ENCODE results near the gene LMOD1.
"Not testable (repeated sequence)": the region's sequence is repeated elsewhere in the genome, so short reads cannot be mapped to it uniquely, and the experiment has no call there.

The LMOD1 gene

DNA sequence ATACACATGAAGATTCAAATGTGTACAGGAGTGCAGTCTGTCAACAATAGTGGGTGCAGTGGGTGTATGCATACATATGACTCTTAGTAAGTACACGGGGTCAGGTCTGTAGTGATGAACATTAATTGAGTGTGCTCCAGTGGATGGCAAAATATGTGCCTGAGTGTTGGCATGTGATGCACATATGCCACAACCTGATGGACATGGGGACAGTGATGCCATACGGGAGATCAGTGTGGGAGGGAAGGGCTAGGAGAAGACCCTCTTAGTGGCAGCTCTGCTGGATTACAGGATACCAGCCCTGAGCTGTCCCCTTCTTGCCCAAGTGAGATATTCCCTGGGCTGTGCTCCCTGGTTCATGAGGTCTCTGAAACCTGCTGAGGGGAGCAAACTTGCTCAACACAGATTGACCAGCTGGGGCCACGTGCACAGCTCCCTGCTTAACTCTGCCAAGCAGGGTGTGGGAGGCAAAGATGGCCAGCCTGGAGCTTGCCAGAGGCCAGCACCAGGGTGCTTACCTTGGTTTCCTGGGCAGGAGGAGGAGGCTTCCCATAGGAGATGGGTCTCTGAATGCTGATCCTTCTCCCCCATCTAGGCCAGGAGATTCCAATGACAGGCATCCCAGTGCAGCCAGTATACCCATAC, 55.4 kb downstream of the LMOD1 start:
- DNase-seq, result no peak

DNA sequence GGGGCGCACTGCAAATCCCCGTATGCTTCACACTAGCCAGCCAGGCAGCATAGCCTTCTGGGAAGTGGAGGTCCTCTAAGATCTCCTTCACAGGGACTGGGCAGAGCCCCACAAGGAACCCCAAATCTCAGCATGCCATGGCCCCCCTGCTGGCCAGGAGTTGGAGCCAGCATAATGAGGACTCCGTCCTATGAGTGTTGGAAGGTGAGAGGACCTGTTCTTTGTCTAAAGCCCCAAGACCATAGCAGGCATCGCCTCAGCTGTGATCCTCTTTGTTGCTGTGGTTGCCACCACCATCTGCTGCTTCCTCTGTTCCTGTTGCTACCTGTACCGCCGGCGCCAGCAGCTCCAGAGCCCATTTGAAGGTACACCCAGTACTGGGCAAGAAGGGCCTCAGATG, 56.1 kb downstream of the LMOD1 start:
- DNase-seq, result no peak

DNA sequence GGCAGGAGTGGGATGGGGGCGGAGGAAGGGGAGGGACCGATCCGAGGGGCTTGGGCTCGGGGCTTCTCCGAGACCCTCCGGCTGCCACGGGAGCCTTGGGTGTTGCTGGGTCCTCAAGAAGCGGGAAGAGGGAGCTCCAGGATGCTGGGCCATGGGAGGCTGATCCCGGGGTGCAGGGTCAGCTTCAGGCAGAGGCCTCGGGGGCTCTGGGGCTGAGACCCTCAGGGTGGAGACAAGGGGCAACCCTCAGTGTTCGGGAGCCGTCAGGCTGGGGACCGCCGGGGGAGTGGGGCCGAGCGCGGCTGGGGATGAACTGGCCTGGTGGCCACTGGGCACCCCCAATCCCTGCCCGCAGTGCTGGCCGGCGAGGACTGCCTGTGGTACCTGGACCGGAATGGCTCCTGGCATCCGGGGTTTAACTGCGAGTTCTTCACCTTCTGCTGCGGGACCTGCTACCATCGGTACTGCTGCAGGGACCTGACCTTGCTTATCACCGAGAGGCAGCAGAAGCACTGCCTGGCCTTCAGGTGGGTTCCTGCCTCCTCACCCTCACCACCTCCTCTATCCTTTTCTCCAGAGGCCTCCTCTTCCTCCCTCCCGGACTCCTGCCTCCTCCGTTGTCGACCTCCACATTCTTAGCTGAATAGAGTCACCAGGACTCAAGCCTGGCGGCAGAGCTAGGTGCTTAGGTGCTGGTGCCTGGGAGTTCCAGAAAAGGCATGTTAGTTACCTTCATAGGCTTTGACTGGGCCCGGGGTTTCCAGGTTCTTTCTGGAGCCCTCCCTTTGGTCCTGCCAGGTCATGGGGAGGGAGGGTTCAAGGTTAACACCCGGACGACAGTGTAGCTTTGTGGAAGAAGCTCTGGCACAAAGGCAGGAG, 57.0 kb downstream of the LMOD1 start:
- no peak for DNase-seq

DNA sequence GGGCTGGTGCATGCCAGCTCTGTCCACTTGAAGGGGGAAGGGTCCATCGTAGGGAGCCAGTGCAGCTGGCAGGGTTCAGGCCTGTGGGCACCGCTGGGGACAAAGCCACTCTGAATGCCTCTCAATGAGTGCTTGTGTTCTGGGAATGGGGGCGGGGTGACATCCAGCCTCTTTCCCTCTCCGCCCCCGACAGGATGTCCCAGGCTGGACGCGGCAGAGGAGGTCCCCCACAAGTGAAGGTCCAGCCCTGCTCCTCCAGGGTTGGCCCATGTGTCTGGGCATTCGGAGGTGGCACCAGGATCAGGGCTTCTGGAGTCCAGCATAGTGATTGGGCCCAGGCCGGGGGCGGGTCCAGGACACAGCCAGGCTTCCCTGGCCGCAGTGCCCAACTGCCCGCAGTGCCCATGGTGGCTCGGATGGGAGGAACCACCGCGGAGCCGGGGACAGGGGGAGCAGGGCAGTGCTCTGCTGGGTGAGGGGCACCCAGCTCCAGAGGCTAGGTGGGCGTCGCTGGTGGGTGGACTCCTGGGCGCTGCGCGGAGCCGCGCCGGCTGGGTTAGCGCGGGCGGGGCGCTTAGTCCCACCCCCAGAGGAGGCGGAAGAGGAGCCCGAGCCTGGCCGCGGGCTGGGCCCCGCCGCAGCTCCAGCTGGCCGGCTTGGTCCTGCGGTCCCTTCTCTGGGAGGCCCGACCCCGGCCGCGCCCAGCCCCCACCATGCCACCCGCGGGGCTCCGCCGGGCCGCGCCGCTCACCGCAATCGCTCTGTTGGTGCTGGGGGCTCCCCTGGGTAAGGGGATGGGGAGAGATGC, 57.9 kb downstream of the LMOD1 start, which contains the start of gene SHISA4:
Gene SHISA4 (plus strand): TSS at position 617 of the 808 bp plus-strand sequence. CDS start 97 bp downstream, at position 714.
- DNase-seq, result no peak

DNA sequence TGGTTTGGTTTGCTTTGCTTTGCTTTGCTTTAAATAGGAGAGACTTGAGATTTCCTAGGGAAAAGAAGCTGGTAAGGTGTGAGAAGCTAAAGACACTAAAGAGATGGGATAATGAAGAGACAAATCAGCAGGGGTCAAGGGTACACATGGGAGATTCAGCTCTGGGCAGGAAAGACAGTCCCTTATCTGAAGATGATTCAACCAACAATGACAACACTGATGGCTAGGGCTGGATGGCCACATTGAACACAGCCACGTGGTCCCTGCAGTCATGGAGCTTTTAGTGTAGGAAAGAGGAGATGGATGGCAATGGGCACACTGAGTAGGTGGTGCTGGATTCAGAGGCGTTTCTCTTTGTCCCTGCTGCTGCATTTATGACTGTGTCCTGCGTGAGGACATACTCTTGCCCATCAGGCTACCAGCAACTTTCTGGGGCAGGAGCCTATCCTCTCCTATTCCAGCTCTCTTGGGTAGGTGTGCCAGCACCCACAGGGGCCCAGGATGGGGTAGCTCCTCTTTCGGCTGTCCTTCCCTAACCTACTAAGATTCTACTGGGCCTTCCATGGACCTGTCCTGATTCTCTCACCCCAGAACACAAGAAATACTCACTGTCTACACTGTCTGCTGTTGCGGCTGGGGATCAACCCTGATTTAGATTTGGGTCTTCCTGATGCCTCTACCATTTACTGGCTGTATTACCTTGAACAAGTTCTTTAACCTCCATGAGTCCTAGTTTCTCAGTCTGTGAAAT, 59.1 kb downstream of the LMOD1 start:
- no peak for DNase-seq

DNA sequence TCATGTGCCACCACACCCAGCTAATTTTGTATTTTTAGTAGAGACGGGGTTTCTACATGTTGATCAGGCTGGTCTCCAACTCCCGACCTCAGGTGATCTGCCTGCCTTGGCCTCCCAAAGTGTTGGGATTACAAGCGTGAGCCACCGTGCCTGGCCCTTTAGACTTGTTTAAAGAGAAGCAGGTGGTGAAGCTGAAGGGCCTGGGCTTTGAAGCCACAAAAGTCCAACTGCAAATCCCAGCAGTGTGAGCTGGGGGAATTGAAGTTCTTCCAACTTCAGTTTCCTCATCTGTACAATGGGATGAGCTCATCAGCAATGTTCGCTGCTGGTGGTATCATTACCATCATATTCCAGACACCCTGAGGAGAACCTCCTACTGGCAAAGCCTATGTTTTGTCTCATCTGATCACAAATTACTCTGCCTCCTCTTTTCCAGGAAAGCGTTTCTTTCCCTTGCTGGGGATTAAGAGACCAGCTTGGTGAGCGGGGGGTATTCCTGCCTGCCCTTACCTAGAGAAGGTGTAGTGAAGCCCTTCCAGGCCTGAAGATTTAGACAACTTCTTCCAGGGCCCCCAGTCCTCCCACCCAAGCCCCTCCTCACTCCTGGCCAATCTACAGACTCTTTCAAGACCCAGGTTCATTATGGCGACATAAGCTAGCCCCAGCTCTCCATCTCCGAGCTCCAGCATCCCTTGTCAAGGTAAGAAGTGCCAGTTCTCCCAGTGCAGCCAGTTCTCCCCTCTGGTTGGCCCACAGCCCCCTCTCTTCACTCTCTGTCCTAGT, 60.1 kb downstream of the LMOD1 start:
- DNase-seq, result no peak

DNA sequence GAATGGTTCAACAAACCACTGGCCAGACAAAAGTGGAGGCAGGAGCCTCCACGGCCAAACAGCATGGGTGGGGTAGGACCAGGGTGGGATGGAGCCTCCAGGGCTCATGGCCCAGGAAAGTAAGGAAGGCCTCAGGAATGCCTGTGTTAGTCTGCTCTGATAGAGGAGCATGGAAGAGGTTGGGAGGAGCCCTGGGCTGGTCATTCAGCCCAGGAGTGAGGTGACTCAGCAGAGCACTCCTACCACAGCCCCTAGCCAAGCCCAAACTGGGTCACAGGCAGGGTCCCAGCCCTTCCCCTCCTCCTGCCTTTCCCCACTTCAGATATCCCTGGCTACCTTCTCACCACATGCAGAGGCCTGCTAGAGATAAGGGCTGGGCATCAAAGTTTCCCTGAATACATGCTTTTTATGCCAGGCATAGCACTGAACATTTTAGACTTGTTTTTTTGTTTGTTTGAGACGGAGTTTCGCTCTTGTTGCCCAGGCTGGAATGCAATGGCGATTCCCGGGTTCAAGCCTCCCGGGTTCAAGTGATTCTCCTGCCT, 60.7 kb downstream of the LMOD1 start:
- DNase-seq, result peak; percentile 56

DNA sequence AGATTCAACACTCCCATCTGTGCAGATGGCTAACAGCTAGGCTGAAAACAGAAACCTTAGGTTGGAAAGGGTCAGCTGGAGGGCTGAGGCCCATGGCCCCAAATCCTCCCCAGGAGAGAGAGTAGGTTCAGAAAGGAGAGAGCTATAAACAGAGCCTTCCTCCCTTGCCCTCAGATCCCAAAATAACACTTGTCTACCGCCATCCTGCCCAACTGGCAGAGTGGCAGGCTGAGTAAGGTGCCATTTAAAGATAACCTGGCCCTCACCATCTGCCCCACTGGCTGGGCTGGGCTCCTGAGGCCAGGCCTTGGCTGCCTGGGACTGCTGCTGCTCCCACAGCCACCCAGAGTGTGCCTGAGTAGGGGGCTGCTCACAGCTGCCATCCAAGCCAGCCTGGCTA, 61.9 kb downstream of the LMOD1 start:
- DNase-seq, result no peak

DNA sequence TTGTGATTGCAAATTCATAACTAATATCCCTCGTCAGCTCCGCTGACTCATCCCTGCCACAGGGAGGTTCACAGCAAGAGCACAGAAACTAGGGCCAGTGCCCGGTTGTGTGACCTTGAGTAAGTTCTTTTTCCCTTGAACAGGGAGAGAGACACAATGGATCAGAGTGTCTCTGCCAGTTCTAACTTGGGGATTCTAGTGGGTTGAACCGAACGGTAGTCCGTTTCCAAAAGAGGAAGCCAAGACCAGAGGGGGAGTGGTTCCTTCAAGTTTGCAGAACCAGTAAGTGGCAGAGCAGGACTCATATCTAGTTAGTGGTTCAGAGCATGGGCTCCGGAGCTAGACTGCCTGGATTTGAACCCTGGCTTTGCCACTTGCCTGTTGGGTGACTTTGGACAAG, 62.6 kb downstream of the LMOD1 start:
- DNase-seq, result no peak

DNA sequence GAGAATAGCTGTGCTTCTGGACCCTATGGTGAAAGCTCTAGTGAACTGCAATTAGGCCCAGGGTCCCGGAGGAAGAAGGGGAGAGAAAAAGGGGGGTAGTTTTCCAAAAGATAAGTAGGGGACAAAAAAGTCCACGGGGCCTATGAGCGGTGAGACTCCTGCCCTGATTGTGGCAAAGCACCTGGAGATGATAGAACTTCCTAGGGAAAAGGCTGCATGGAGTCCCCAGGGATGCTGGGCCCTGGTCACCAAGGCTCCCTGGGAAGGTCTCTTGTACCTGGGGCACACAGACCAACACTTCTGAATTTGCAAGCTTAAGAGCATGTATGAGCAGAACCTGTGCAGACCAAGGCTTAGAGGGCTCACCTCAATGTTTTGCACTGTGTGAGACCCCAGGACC, 63.1 kb downstream of the LMOD1 start:
- DNase-seq, result no peak

DNA sequence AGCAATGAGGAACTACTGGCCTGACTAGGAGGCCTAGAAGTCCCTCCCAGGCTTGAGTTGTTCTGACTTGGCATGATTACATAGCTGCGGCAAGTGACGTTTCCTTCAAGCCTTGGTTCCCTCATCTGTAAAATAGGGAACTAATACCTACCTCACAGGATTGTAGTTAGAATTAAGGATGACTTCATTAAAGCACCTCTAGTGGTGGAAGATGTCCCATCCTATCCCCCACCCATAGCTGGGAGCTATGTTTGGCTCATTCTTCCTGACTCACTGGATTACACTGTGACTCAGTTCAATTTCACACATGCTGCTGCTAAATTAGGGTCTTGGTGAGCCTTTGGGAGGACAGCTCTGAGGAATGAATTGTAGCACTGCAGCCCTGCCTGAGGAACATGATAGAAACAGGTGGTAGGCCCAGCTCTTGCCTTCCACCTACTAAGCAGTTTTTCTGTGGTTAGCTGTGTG, 63.6 kb downstream of the LMOD1 start:
- peak; percentile 88 for DNase-seq

DNA sequence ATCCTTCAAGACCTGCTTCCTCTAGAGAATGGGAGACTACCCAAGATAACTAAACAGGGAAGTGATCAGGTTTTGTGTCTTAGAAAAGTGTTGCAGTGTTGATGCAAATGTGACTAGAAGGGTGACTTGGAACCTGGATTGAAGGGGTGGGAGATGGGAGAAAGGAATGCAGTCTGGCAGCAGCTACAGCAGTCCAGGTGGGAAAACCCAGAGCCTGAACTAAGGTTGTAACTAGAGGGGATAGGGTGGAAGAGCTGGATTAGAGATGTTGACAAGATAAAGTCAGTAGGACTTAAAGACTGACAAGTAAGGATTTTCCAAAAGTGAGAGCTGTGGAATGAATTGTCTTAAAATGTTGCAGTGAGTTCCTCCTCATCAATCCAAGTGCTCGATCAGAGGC, 64.7 kb downstream of the LMOD1 start:
- no peak for DNase-seq

DNA sequence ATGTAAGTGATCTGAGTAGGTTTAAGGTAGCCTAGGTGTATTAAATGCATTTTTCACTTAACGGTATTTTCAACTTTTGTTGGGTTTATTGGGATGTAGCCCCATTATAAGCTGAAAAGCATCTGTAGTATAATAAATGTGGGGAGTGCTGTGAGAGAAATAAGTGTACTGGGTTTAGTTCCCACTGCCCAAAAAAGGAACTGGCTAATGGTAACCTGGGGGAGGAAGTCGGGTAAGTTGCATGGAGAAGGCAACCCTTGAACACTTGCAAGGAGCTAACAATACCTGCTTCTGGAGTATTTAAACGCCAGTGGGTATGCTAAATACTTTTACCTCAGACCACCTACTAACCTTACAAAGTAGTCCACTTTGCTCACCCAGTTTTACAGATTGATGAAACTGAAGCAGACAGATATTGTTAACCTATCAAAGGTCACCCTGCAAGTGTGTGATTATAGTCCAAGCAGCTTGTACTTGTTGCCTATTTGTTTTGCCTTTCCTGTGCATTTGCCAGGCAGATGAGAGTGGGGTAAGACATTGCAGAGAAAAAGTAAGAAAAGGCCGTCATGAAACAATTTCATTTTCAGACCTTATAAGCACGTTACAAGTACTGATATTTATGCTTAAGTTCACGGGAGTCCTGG, 65.3 kb downstream of the LMOD1 start:
- DNase-seq, result no peak

DNA sequence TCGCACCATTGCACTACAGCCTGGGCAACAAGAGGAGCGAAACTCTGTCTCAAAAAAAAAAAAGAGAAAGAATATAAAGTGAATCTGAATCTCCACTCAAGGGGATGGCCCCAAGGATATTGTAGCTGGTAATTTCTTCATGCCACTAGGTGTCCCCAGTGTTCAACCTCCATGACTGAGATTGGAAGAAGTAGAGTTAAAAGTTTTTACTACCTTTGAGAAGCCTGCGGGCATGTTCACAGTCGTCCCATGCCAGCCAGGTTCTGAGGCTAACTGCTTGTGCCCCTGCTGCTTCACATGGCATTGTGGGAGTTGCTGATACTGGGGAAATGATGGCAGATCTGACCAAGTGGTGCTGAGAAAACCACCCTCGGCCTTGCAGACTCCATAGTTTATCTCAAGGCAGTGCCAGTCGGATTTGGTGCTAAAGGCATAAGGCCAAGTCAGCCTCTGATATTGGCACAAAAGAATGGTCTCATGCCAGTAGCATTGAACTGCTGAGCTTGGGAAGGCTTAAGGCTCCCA, 68.4 kb downstream of the LMOD1 start:
- peak; percentile 58 for DNase-seq

DNA sequence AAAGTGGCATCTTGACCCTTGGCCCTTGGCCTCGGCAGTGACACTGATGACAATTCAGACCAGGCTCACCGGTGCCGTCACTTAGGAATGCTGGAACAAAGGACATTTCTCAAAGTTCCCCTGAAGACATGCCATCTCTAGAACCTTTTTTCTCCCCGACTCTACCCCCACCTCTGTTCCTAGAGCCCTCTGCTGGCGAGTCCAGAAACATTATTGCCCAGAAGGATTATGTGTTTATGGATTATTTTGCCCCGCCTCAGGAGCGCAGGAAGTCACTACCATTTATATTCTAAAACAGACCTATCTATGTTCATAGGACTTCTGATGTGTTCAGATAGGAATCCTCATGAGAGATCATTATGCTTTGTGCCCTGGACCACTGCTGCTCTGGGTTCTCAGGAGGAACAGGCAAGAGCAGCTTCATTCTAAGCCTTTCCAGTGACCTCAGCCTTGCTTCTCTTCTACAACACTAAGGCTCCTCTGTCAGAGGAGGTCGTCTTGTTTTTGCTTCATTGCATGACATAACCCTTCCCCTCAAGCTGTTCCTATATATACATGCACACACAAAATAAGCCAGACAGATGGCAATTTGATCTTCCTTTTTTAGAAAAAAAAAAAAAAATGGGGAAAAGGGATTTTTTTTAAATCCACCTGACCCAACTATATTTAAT, 70.1 kb downstream of the LMOD1 start:
- no peak for DNase-seq

DNA sequence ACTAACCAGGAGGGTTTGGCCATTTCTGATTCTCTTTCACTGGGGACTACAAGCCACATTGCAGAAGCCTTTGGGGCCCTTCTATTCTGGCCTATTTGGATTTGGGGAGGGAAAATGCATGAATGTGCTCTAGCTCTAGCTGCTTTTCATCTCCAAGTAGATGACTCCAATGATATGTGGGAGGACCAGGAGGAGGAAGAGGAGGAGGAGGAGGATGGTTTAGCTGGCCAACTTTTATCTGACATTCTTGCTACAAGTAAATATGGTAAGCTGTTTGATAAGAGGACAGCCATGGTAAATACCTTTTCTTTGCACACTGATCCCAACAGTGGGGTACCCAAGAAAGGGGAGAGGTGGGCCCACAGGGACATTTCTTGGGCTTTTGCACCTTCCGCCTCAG, 71.7 kb downstream of the LMOD1 start:
- no peak for DNase-seq

DNA sequence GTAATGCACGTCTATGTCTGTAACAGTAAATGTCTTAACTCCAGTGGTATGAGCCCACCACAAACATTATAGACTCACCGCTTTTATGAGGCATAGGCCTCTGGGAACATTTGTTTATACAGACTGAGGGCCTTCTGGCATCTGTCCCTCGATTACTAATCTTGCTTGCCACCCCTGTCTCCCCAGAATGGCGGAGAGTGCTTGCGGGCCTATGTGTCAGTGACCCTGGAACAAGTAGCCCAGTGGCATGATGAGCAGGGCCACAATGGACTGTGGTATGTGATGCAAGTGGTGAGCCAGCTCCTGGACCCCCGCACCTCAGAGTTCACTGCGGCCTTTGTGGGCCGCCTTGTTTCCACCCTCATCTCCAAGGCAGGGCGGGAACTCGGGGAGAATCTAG, 76.0 kb downstream of the LMOD1 start:
- no peak for DNase-seq

DNA sequence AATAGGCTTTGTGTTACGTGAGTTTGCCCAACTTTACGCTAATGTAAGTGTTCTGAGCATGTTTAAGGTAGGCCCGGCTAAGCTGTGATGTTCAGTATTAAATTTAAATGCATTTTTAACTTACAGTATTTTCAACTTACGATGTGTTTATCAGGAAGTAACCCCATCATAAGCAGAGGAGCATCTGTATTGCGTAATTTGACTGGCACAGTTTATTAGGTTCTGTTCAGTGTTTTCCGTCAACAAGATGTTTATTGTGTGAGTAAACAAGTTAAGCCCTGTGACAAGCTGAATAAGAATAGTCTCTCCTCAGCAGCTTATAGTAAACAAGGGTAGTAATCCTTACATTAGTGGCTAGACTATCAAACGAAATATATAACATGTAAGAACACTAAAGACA, 84.9 kb downstream of the LMOD1 start:
- DNase-seq, result no peak

DNA sequence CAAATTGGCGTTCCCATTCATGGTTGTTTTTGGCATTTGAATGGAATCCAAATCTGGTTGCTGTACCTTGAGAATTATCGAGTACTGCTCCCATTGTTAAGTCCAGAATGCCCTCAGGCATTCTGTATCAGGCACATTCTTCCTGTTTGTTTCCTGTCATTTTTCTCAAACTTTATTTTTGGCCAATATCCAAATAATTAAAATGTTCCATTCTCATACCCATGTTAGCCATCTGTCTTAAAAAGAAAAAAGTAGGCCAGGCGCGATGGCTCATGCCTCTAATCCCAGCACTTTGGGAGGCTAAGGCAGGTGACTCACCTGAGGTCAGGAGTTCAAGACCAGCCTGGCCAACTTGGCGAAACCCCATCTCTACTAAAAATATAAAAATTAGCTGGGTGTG, 86.9 kb downstream of the LMOD1 start:
- DNase-seq, result no peak

DNA sequence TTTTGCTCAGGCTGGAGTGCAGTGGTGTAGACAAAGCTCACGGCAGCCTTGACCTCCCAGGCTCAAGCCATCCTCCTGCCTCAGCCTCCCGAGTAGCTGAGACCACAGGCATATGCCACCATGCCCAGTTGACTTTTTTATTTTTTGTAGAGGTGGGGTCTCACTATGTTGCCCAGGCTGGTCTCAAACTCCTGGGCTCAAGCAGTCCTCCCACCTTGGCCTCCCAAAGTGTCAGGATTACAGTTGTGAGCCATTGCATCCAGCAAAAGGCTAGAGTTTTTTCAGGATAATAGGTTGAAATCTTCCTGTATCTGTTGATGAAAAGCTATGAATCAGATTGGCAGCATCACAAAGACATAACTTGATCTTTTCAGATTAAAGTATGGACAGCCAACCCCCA, 89.6 kb downstream of the LMOD1 start:
- not testable (repeated sequence) for DNase-seq
